DMS79 (cell line): ENCODE data around the gene SYCP2.

Experiments used
- DNase-seq: peaks from one replicate; lab custom pipeline; 2025; lab: John Stamatoyannopoulos, UW

Gene SYCP2

GRCh38 chr20:59940956-59941294 lies 7.5 kb upstream of the SYCP2 start:
- peak; percentile 63 for DNase-seq

- peak; percentile 91 for DNase-seq
Observed at GRCh38 chr20:59940129-59940955, 6.9 kb upstream of the SYCP2 start, which contains the start of the genes FAM217B and PPP1R3D. FAM217B (plus strand) TSS chr20:59940389; CDS start chr20:59943944, 3,555 bp downstream. PPP1R3D (minus strand) TSS chr20:59940305; CDS start chr20:59939931, 374 bp downstream.

- DNase-seq: no peak
Observed at GRCh38 chr20:59939879-59940128, 6.4 kb upstream of the SYCP2 start.

GRCh38 chr20:59939052-59939878 lies 5.8 kb upstream of the SYCP2 start:
- DNase-seq: no peak

- no peak for DNase-seq
Observed at GRCh38 chr20:59938696-59939051, 5.2 kb upstream of the SYCP2 start.

GRCh38 chr20:59938221-59938620 lies 4.8 kb upstream of the SYCP2 start:
- DNase-seq: no peak

GRCh38 chr20:59937150-59937549 lies 3.7 kb upstream of the SYCP2 start:
- no peak for DNase-seq

GRCh38 chr20:59936409-59936808 lies 3.0 kb upstream of the SYCP2 start:
- DNase-seq: no peak

- no peak for DNase-seq
Observed at GRCh38 chr20:59935457-59936185, 2.2 kb upstream of the SYCP2 start.

GRCh38 chr20:59933849-59934585 lies 580 bp upstream of the SYCP2 start:
- DNase-seq: peak; percentile 11

- no peak for DNase-seq
Observed at GRCh38 chr20:59932616-59933295, 681 bp downstream of the SYCP2 start.

- DNase-seq: no peak
Observed at GRCh38 chr20:59931511-59932312, 1.7 kb downstream of the SYCP2 start.

- DNase-seq: no peak
Observed at GRCh38 chr20:59925899-59926298, 7.5 kb downstream of the SYCP2 start.

GRCh38 chr20:59925359-59925758 lies 8.1 kb downstream of the SYCP2 start:
- no peak for DNase-seq

- DNase-seq: no peak
Observed at GRCh38 chr20:59923514-59923913, 9.9 kb downstream of the SYCP2 start.

GRCh38 chr20:59920944-59921343 lies 12.5 kb downstream of the SYCP2 start:
- DNase-seq: no peak

- DNase-seq: no peak
Observed at GRCh38 chr20:59912609-59913008, 20.8 kb downstream of the SYCP2 start.

GRCh38 chr20:59911041-59911440 lies 22.4 kb downstream of the SYCP2 start:
- no peak for DNase-seq

GRCh38 chr20:59908855-59909254 lies 24.6 kb downstream of the SYCP2 start:
- no peak for DNase-seq

GRCh38 chr20:59903621-59904020 lies 29.8 kb downstream of the SYCP2 start:
- no peak for DNase-seq

- DNase-seq: no peak
Observed at GRCh38 chr20:59902470-59902869, 31.0 kb downstream of the SYCP2 start.
